H54 (cell line): Measurements from ENCODE around the gene TRPV2.
"Not testable (repeated sequence)": the region's sequence is repeated elsewhere in the genome, so short reads cannot be mapped to it uniquely, and the experiment has no call there.

ENCODE experiments used
- DNase-seq: peaks from one replicate; pipeline ENCODE4 v3.0.0; 2011; ENCODE audit warnings: low spot score, mixed read lengths; ENCODE audit not compliant: insufficient read length
- FAIRE-seq: peaks from 3 replicates; lab custom pipeline; 2011; peaks lifted over from hg19 to GRCh38; lab: Jason Lieb, UNC
- POLR2A ChIP-seq: IDR thresholded peaks from 2 replicates; pipeline ENCODE4 v1.6.1; 2011; ENCODE audit warnings: low read depth, mild to moderate bottlenecking, low read length

TRPV2 gene

GRCh38 chr17:16437083-16437482, 21.7 kb downstream of the TRPV2 start:
- FAIRE-seq: no peak

GRCh38 chr17:16438173-16438556, 22.8 kb downstream of the TRPV2 start:
- DNase-seq (no peak), FAIRE-seq (no peak)
- TF ChIP-seq POLR2A: no peak

More at GRCh38 chr17:16437083-16437482, 21.7 kb downstream of the TRPV2 start:
- TF ChIP-seq POLR2A: no peak
- DNase-seq: no peak

- DNase-seq: peak; percentile 97
- TF ChIP-seq POLR2A: peak; percentile 89
- FAIRE-seq: peak; percentile 65
Measured at GRCh38 chr17:16438557-16439302, 23.4 kb downstream of the TRPV2 start.

GRCh38 chr17:16439303-16439791, 24.0 kb downstream of the TRPV2 start:
- no peak for DNase-seq
- no peak for FAIRE-seq
- no peak for TF ChIP-seq POLR2A

GRCh38 chr17:16439811-16440351, 24.5 kb downstream of the TRPV2 start:
- no peak for TF ChIP-seq POLR2A
- DNase-seq (no peak), FAIRE-seq (no peak)

- DNase-seq, FAIRE-seq: not testable (repeated sequence)
Measured at GRCh38 chr17:16440354-16440753, 25.0 kb downstream of the TRPV2 start.

GRCh38 chr17:16440901-16441629, 25.7 kb downstream of the TRPV2 start:
- FAIRE-seq (no peak), DNase-seq (no peak)
- TF ChIP-seq POLR2A: no peak

- FAIRE-seq (no peak), DNase-seq (no peak)
- no peak for TF ChIP-seq POLR2A
Measured at GRCh38 chr17:16442141-16442540, 26.8 kb downstream of the TRPV2 start.

GRCh38 chr17:16442594-16443510, 27.5 kb downstream of the TRPV2 start:
- TF ChIP-seq POLR2A: no peak
- no peak for FAIRE-seq

GRCh38 chr17:16443511-16444257, 28.3 kb downstream of the TRPV2 start:
- no peak for FAIRE-seq
- DNase-seq: no peak

More at GRCh38 chr17:16442594-16443510, 27.5 kb downstream of the TRPV2 start:
- no peak for DNase-seq

GRCh38 chr17:16444258-16444886, 29.0 kb downstream of the TRPV2 start:
- FAIRE-seq: no peak

More at GRCh38 chr17:16443511-16444257, 28.3 kb downstream of the TRPV2 start:
- TF ChIP-seq POLR2A: no peak

GRCh38 chr17:16446338-16446983, 31.1 kb downstream of the TRPV2 start:
- no peak for FAIRE-seq
- DNase-seq: no peak
- no peak for TF ChIP-seq POLR2A

More at GRCh38 chr17:16444258-16444886, 29.0 kb downstream of the TRPV2 start:
- no peak for TF ChIP-seq POLR2A
- DNase-seq: no peak
